ENCODE data around the gene CAP1.

The CAP1 gene

DNA sequence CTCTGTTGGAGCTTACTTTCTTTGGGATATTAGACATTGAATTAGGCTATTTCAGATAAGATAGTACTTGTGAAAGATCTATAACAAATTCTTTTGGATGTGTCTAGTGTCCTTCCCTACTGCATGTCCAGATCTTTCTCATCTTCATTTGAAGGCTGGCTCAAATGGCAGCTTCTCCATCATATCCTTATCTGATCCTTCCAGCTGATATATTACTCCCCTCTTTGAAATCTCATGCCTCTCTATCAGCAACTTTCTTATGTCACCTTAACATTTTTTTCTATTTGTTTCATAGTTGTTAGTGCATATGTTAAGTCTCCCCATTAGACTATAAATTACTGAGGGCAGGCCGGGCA is 17.5 kb downstream of the CAP1 start:
- no peak for DNase-seq (ENCODE audit: extremely low read depth, low read depth)
- no peak for TF ChIP-seq CTCF (IDR thresholded peaks at IDR 0.05; ENCODE audit: low read depth, low read length, missing control alignments)
- no peak overlapping the region for H3K4me3 ChIP-seq (replicated peaks; ENCODE audit: low read depth, low read length)

DNA sequence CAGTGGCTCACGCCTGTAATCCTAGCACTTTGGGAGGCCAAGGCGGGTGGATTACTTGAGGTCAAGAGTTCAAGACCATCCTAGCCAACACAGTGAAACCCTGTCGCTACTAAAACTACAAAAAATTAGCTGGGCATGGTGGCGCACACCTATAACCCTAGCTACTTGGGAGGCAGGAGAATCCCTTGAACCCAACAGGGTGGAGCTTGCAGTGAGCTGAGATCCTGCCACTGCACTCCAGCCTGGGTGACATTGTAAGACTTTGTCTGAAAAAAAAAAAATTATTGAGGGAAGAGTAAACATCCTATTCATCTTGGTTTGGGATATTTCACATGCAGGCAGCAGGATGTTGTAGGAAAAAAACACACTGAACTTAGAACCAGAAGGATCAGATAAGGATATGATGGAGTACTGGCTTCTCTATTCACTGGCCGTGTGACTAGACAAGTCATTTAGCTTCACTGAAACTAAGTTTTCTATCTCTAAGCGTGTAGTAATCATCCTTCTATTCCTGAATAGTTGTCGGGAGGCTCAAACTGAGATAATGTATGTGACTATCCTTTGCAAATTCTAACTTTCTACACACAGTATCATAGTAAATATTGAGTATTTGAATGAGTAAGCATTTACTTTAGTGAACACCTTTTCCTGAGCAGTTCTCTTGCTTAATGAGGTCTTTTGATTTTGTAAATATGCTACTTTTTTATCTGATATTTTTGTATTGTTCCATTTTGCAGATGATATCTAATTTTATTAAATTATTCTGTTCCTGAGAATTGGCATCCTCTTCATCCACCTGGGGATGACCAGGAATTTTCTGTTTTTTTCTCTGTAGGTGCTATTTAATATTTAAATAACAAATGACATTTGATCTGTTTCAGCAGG is 18.2 kb downstream of the CAP1 start:
- no peak for TF ChIP-seq CTCF (IDR thresholded peaks at IDR 0.05; ENCODE audit: low read depth, low read length, missing control alignments)
- DNase-seq (ENCODE audit: extremely low read depth, low read depth), result no peak
- H3K4me3 ChIP-seq (replicated peaks; ENCODE audit: low read depth, low read length), result no peak overlapping the region

GRCh38 chr1:40059338-40059959 is 18.9 kb downstream of the CAP1 start:
- no peak for DNase-seq (ENCODE audit: extremely low read depth, low read depth)
- no peak overlapping the region for H3K4me3 ChIP-seq (replicated peaks; ENCODE audit: low read depth, low read length)
- TF ChIP-seq CTCF (IDR thresholded peaks at IDR 0.05; ENCODE audit: low read depth, low read length, missing control alignments), result no peak

GRCh38 chr1:40059960-40060750 is 19.6 kb downstream of the CAP1 start:
- no peak overlapping the region for H3K4me3 ChIP-seq (replicated peaks; ENCODE audit: low read depth, low read length)
- TF ChIP-seq CTCF (IDR thresholded peaks at IDR 0.05; ENCODE audit: low read depth, low read length, missing control alignments), result no peak

DNA sequence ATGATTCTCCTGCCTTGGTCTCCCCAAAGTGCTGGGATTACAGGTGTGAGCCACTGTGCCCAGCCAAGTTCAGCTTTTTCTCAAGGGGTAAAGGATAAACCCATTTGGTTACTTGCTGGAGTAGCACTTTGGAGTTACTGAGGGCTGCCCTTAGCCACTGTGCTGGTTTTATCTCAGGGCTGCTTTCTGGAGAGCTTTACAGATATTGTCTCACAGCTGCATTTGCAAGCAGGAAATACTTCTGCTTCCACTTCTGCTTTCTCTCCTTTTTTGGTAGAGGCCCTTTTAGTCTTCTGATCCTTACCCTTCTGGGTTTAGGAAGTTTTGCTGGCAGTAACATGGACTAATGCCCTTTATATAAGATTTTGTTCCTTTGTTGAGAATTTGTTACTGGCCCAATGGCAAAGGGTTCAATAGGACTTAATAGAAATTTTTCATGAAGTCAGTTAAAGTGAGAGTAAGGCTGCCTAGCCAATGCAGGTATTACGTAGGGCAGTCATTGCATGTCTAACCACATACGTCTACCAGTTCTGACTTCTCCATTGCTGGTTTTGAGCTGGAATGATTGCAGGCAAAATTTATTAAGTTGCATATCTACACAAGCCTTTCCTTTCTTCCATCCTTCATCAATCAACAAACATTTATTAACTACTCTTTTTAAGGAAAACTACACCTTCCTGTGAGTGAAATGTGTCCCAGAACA is 24.4 kb downstream of the CAP1 start:
- no peak overlapping the region for H3K4me3 ChIP-seq (replicated peaks; ENCODE audit: low read depth, low read length)
- no peak for DNase-seq (ENCODE audit: extremely low read depth, low read depth)
- no peak for TF ChIP-seq CTCF (IDR thresholded peaks at IDR 0.05; ENCODE audit: low read depth, low read length, missing control alignments)

More at GRCh38 chr1:40059960-40060750, 19.6 kb downstream of the CAP1 start:
- DNase-seq (ENCODE audit: extremely low read depth, low read depth), result no peak

DNA sequence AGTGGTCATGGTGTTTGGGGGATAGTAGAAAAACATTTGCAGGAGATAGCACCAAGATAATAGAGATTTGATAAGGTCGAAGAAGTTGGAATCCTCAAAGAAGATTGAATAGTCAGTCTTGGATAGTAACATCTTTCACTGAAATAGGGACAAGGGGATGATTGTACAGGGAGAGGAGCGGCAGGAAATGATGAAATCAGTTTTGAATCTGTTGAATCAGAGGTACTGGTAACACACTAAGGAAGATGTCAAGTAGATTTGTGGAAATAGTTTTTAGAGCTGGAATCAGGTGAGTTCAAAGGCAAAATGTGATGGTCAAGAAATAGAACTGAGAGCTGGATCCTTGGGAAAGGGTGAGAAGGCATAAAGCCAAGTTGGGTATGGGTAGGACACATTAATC is 26.5 kb downstream of the CAP1 start:
- no peak overlapping the region for H3K4me3 ChIP-seq (replicated peaks; ENCODE audit: low read depth, low read length)
- TF ChIP-seq CTCF (IDR thresholded peaks at IDR 0.05; ENCODE audit: low read depth, low read length, missing control alignments), result no peak
- no peak for DNase-seq (ENCODE audit: extremely low read depth, low read depth)
